Natural killer cell (primary cell): ENCODE results near the gene EEIG1. TPM values are rescaled to one million over a fixed set of nuclear protein-coding genes. Genes with fewer than 3 reads are reported as not detected.
A peak's percentile ranks its signal among the peaks of the same experiment; 100 is the strongest.

Experiments
- ATAC-seq, 3 donors: fragments of 150-1000 bp in 2 of 3; fragments of 200-7000 bp in 1 of 3; cut with Tn5 transposase; 1 replicate in 1 of 3; 2 replicates in 2 of 3; pipeline ENCODE4 v1.10.0; 2021; ENCODE audit warnings: mild to moderate bottlenecking in 2 of 3, moderate library complexity in 2 of 3
- DNase-seq, 2 donors: peaks; one replicate each; pipeline versions ENCODE4 v3.0.0 to v3.0.0-alpha.2; 2013 to 2021; ENCODE audit warnings: mixed read lengths in 1 of 2
- H3K27ac ChIP-seq: one replicate; pipeline ENCODE4 v1.5.1; 2013; ENCODE audit warnings: mild to moderate bottlenecking, low read length
- H3K27me3 ChIP-seq: one replicate; pipeline ENCODE4 v1.6.1; 2013; ENCODE audit warnings: low read length; ENCODE audit not compliant: control insufficient read depth, insufficient read depth
- H3K36me3 ChIP-seq: one replicate; pipeline ENCODE4 v1.6.1; 2013; ENCODE audit warnings: low read length; ENCODE audit not compliant: control insufficient read depth, insufficient read depth
- H3K4me1 ChIP-seq: one replicate; pipeline ENCODE4 v1.6.1; 2013; ENCODE audit warnings: low read length; ENCODE audit not compliant: control insufficient read depth, insufficient read depth
- H3K4me3 ChIP-seq: one replicate; pipeline ENCODE4 v1.5.1; 2013; ENCODE audit warnings: low read length
- H3K9me3 ChIP-seq: one replicate; pipeline ENCODE4 v1.6.1; 2013; ENCODE audit warnings: low read length; ENCODE audit not compliant: control insufficient read depth, insufficient read depth
- H3K27ac Mint-ChIP-seq, 2 donors: one replicate each; pipeline ENCODE4 v1.8.0; 2022; ENCODE audit warnings: mild to moderate bottlenecking in 2 of 2, mixed read lengths in 2 of 2, moderate library complexity in 1 of 2
- H3K27me3 Mint-ChIP-seq, 2 donors: one replicate each; pipeline ENCODE4 v1.8.0; 2022; ENCODE audit warnings: low read depth in 2 of 2, mixed read lengths in 2 of 2
- H3K36me3 Mint-ChIP-seq: one replicate; pipeline ENCODE4 v1.8.0; 2022; ENCODE audit warnings: mixed read lengths
- H3K4me1 Mint-ChIP-seq, 2 donors: one replicate each; pipeline ENCODE4 v1.8.0; 2022; ENCODE audit warnings: mixed read lengths in 2 of 2
- H3K4me3 Mint-ChIP-seq: one replicate; pipeline ENCODE4 v1.8.0; 2022; ENCODE audit warnings: mild to moderate bottlenecking, moderate library complexity, mixed read lengths
- H3K9me3 Mint-ChIP-seq, 2 donors: one replicate each; pipeline ENCODE4 v1.8.0; 2022; ENCODE audit warnings: mixed read lengths in 2 of 2
- CTCF ChIP-seq: fragments of 200-600 bp; IDR thresholded peaks from one replicate; pipeline ENCODE4 v1.8.0; 2022; ENCODE audit warnings: antibody characterized with exemption
- WGBS: methylation state at CpG from one replicate; pipeline ENCODE4 v1.1.7; 2013; ENCODE audit warnings: missing lambda C conversion rate; ENCODE audit not compliant: insufficient coverage; 5-methylcytosine and 5-hydroxymethylcytosine counted together
- intact Hi-C: fragments of 100-400 bp; cut with micrococcal nuclease; formaldehyde crosslinking; loops from one replicate; pipeline ENCODE4 v1.14.2; 2022
- total RNA-seq, 4 donors: library from RNA; stranded (reverse); fragments of 120-200 nt in 1 of 4; gene quantifications; one replicate each; pipeline versions ENCODE4 v1.2.3 to v1.2.4, GENCODE V29; 2013 to 2022

EEIG1 gene
- total RNA-seq, 3 donors from 2014 or later (not counting 1 experiment from before 2014, with no cell fraction given): 10.3 to 36.0 (median 28.2) TPM

- H3K4me1 Mint-ChIP-seq: peaks cover 19 to 36% of the 10 kb centered on the region in 2 donors
- no peaks in the 10 kb centered on the region for H3K27me3 Mint-ChIP-seq
- Histone ChIP-seq H3K4me1 (peaks cover 91% of the 10 kb centered on the region), H3K27ac (no peak overlapping the region), H3K36me3 (no peaks in the 10 kb centered on the region), H3K4me3 (no peak overlapping the region), H3K27me3 (no peaks in the 10 kb centered on the region), H3K9me3 (no peaks in the 10 kb centered on the region)
- H3K36me3 Mint-ChIP-seq: no peaks in the 10 kb centered on the region
- no peaks in the 10 kb centered on the region for H3K9me3 Mint-ChIP-seq
- 79% methylated on average over 2 of the region's 3 CpGs for WGBS
- peak in 1 of 2 donors; percentile 51 for DNase-seq
- intact Hi-C loops: no loop called here
- TF ChIP-seq CTCF: no peak
- no peak overlapping the region for H3K4me3 Mint-ChIP-seq
- no peak for ATAC-seq
- H3K27ac Mint-ChIP-seq: no peak overlapping the region
Observed at GRCh38 chr9:127968042-127968441, 12.7 kb downstream of the EEIG1 start.

DNA sequence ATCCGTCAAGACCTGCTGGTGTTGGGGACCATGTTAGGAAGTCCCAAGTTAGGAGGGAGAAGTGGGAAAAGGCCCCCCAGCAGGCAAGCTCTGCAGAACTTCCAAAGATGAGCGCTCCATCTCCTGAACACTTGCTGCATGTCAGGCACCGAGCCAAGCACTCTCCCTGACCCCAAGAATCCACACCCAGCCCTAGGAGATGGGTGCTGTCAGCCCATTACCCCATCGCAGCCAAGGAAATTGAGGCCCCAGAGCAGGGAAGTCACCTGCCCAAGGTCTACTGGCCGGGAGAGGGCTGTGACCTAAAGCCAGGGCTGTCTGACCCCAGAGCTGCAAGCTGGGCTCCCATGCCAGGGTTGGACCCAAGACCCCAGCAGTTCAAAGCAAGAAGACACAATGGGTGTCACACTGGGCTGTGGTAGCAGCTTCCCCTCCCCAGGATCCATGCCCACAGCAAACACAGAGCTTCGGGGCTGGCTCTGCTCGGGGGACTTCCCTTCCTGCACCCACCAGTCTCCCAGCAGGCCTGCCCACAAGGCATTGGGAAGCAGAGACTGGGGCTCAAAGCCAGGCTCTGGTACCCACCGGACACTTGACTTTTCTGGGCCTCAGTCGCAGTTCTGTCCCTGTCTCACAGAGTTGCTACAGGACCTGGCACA lies 13.5 kb downstream of the EEIG1 start:
- Histone ChIP-seq H3K27me3 (no peaks in the 10 kb centered on the region), H3K4me3 (no peak overlapping the region), H3K27ac (no peak overlapping the region), H3K9me3 (no peaks in the 10 kb centered on the region), H3K4me1 (peaks cover 83% of the 10 kb centered on the region), H3K36me3 (no peaks in the 10 kb centered on the region)
- no peak for TF ChIP-seq CTCF
- Mint-ChIP-seq H3K27ac (no peak overlapping the region), H3K4me1 (peaks cover 17 to 34% of the 10 kb centered on the region in 2 donors), H3K4me3 (no peak overlapping the region), H3K9me3 (no peaks in the 10 kb centered on the region), H3K27me3 (no peaks in the 10 kb centered on the region), H3K36me3 (no peaks in the 10 kb centered on the region)
- 72% methylated on average over 8 of the region's 9 CpGs for WGBS
- DNase-seq (peak in 1 of 2 donors; percentile 54), ATAC-seq (no peak)
- intact Hi-C loops: no loop called here

GRCh38 chr9:127966416-127967150 lies 14.2 kb downstream of the EEIG1 start:
- peaks cover 10 to 28% of the 10 kb centered on the region in 2 donors for H3K4me1 Mint-ChIP-seq
- WGBS: 68% methylated on average over 8 of the region's 8 CpGs
- no peak for TF ChIP-seq CTCF
- Histone ChIP-seq H3K4me1 (peaks cover 76% of the 10 kb centered on the region), H3K27ac (no peak overlapping the region), H3K4me3 (no peak overlapping the region), H3K36me3 (no peaks in the 10 kb centered on the region), H3K27me3 (no peaks in the 10 kb centered on the region), H3K9me3 (no peaks in the 10 kb centered on the region)
- H3K36me3 Mint-ChIP-seq: no peaks in the 10 kb centered on the region
- no peaks in the 10 kb centered on the region for H3K27me3 Mint-ChIP-seq
- DNase-seq: no peak
- ATAC-seq: no peak
- intact Hi-C loops: no loop called here
- no peaks in the 10 kb centered on the region for H3K9me3 Mint-ChIP-seq
- H3K27ac Mint-ChIP-seq: no peak overlapping the region
- H3K4me3 Mint-ChIP-seq: no peak overlapping the region
